GM12891 (cell line): ENCODE data around the gene S100A2.
"Not testable (repeated sequence)": the region's sequence is repeated elsewhere in the genome, so short reads cannot be mapped to it uniquely, and the experiment has no call there.

Experiments used
- DNase-seq: peaks from one replicate; pipeline ENCODE4 v3.0.0; 2011; ENCODE audit warnings: low spot score; ENCODE audit not compliant: insufficient read length
- FAIRE-seq: peaks from 2 replicates; lab custom pipeline; 2011; peaks lifted over from hg19 to GRCh38; lab: Jason Lieb, UNC
- PAX5 ChIP-seq: IDR thresholded peaks from 2 replicates; pipeline ENCODE4 v1.6.1; 2011; ENCODE audit warnings: low read length, moderate library complexity, mild to moderate bottlenecking; ENCODE audit not compliant: insufficient read depth, severe bottlenecking
- POLR2A ChIP-seq: IDR thresholded peaks from 2 replicates; pipeline ENCODE4 v1.6.1; 2011; ENCODE audit warnings: low read depth, low read length, control low read depth
- POLR2AphosphoS5 ChIP-seq: IDR thresholded peaks from 2 replicates; pipeline ENCODE4 v1.6.1; 2011; ENCODE audit warnings: low read depth, low read length, control low read depth
- POU2F2 ChIP-seq: IDR thresholded peaks from 2 replicates; pipeline ENCODE4 v1.6.1; 2011; ENCODE audit warnings: low read depth, mild to moderate bottlenecking, control low read depth, low read length, moderate library complexity
- SPI1 ChIP-seq: IDR thresholded peaks from 2 replicates; pipeline ENCODE4 v1.6.1; 2011; ENCODE audit warnings: low read depth, low read length, control low read depth
- TAF1 ChIP-seq: IDR thresholded peaks from 2 replicates; pipeline ENCODE4 v1.6.1; 2011; ENCODE audit warnings: low read depth, low read length, control low read depth

Gene S100A2

GRCh38 chr1:153532769-153533599 lies 32.7 kb downstream of the S100A2 start:
- FAIRE-seq (no peak), DNase-seq (peak; percentile 77)
- TF ChIP-seq TAF1 (no peak), POU2F2 (no peak), POLR2AphosphoS5 (no peak), PAX5 (no peak), POLR2A (no peak), SPI1 (no peak)

GRCh38 chr1:153532181-153532580 lies 33.5 kb downstream of the S100A2 start:
- DNase-seq: no peak
- FAIRE-seq: no peak
- TF ChIP-seq SPI1: no peak

GRCh38 chr1:153531638-153532037 lies 34.0 kb downstream of the S100A2 start:
- DNase-seq: no peak

GRCh38 chr1:153527683-153528040 lies 38.0 kb downstream of the S100A2 start:
- no peak for DNase-seq
- TF ChIP-seq POLR2A: no peak
- no peak for TF ChIP-seq POLR2AphosphoS5
- no peak for TF ChIP-seq POU2F2
- no peak for TF ChIP-seq PAX5
- no peak for TF ChIP-seq TAF1
- TF ChIP-seq SPI1: no peak
- no peak for FAIRE-seq

More at GRCh38 chr1:153531638-153532037, 34.0 kb downstream of the S100A2 start:
- TF ChIP-seq POU2F2 (no peak), POLR2AphosphoS5 (no peak), TAF1 (no peak), POLR2A (no peak), SPI1 (no peak), PAX5 (no peak)
- no peak for FAIRE-seq

- TF ChIP-seq SPI1: no peak
- FAIRE-seq: no peak
- no peak for DNase-seq
Measured at GRCh38 chr1:153527023-153527682, 38.5 kb downstream of the S100A2 start.

GRCh38 chr1:153526132-153526543 lies 39.5 kb downstream of the S100A2 start:
- no peak for FAIRE-seq

GRCh38 chr1:153525088-153525728 lies 40.4 kb downstream of the S100A2 start:
- DNase-seq (no peak), FAIRE-seq (no peak)
- TF ChIP-seq POU2F2 (no peak), PAX5 (no peak), TAF1 (no peak), POLR2A (no peak), POLR2AphosphoS5 (no peak), SPI1 (no peak)

More at GRCh38 chr1:153526132-153526543, 39.5 kb downstream of the S100A2 start:
- TF ChIP-seq TAF1 (no peak), SPI1 (no peak), PAX5 (no peak), POLR2AphosphoS5 (no peak), POLR2A (no peak), POU2F2 (no peak)
- no peak for DNase-seq

- FAIRE-seq, DNase-seq: not testable (repeated sequence)
Measured at GRCh38 chr1:153522353-153523048, 43.1 kb downstream of the S100A2 start.

- not testable (repeated sequence) for DNase-seq, FAIRE-seq
Measured at GRCh38 chr1:153521808-153522207, 43.8 kb downstream of the S100A2 start.
